ENCODE measurements around the gene PLET1.

PLET1 gene

GRCh38 chr11:112280268-112281126 lies 19.8 kb upstream of the PLET1 start:
- peak; percentile 67 to 85 for DNase-seq

DNA sequence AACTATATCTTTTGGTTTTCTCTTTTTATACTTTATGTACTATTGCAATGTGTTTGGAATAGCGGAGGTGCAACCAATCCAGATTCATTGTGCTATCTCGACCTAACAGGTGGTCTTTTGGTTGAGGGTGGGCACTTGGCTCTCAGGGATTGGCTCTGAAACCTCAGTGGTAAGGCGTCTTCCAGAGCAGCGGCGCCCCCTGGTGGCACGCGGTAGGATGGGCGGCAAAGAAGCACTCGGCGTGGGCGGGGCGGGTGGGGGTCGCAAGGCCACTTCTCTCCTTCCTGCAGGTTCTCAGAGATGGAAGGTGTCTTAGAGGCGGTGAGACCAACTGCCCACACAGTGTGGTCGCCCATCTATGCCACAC lies 19.2 kb upstream of the PLET1 start:
- peak; percentile 24 to 71 for DNase-seq

DNA sequence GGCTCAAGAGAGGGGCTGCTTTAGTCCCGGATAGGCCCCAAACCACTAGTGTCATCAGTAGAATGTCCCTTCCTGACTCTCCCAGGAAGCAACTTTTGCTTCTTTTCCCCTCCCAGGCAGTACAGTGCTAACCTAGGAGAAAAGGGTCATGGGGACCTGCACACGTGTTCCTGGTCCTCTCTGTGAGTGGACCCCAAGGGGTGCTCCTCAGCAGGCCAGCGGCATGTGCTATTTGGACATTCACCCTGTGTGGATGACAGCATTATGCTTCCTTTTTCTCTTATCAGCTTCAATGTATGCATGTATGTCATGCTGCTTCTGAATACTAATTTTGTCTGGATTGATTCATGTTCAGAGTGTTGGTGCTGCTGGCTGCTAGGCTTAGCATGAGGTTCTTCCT lies 18.1 kb upstream of the PLET1 start:
- no peak for DNase-seq

GRCh38 chr11:112277941-112278340 lies 17.3 kb upstream of the PLET1 start:
- no peak for DNase-seq

- DNase-seq: no peak
These were observed 16.4 kb upstream of the PLET1 start for GRCh38 chr11:112277029-112277428.

DNA sequence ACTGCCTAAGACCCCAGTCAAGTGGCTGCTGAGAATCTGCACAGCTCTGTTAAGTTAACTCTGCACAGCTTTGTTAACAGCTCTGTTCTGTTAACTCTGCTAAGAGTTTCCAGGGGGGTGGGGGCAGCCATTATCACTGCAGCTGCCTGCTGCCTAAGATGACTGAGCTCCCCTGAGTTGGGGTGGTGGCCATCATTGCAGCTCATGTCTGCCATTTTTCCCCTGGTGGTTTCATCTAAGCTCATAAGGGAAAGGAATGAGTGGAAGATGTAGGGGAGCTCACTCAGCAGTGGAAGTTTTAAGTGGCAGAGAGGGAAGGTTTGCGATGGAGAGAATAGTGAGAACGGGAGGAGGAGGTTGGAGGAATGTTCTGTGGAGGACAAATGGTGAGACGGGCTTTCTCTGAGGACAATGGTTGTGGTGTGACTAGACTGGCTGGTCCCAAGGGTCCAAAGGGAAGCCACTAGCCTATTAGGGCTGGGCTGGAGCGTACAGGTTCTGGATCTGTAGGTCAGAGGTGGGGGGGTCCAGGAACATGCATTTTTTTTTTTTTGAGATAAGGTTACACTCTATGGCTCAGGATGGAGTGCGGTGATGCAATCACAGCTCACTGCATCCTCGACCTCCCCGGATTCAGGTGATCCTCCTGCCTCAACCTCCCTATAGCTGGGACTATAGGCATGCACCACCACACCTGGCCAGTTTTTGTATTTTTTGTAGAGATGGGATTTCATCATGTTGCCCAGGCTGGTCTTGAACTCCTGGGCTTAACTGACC lies 13.5 kb upstream of the PLET1 start:
- DNase-seq: no peak

GRCh38 chr11:112273066-112273465 lies 12.4 kb upstream of the PLET1 start:
- no peak for DNase-seq

- DNase-seq: no peak
These were observed 10.6 kb upstream of the PLET1 start for GRCh38 chr11:112271242-112271641.

DNA sequence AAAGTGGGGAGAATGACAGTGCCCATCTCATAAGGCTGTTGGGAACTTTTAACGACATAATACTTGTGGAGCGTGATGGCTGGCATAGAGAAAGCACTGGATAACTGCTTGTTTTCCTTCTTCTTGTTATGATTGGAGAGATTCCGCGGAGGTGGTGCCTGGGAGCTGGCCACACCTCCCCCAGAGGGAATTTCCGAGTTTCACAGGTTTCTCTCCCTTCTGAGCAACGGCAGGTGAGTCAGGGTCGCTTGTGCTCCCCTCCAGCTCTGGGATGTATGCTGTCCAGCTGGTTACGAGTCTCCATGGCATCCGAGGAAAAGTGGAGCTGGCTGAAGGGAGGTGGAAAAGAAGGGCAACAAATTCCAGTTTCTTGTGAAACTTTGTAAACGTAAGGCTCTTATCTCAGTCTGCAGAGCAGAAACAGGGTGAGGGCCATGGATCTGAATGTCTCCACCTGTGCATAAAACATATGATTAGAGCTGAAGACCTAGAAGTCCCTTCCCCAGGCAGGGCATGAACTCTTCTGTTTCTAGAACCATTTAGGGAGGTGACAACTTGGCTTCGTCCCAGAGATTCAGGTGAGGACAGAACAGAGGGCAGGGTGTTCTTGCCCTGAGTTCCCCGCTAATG lies 10.0 kb upstream of the PLET1 start:
- no peak for DNase-seq

DNA sequence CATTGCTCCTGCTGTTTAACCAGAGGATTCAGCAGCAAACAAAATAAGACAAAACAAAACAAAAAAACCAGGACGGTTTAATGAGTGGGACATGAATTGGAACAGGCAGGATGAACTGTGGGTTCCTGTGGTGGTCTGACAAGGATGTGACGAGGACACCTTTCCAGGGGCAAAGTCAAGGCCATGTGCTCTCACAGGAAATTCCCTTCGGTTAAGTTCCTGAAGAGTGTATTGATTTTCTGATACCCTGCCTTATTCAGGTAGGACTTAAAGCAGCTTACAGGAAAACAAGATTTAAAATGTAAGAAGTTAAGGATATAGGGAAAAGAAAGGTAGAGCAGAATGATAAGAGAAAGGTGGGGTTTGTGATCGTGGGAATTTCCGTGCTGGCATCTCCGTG lies 8.5 kb upstream of the PLET1 start:
- no peak for DNase-seq

DNA sequence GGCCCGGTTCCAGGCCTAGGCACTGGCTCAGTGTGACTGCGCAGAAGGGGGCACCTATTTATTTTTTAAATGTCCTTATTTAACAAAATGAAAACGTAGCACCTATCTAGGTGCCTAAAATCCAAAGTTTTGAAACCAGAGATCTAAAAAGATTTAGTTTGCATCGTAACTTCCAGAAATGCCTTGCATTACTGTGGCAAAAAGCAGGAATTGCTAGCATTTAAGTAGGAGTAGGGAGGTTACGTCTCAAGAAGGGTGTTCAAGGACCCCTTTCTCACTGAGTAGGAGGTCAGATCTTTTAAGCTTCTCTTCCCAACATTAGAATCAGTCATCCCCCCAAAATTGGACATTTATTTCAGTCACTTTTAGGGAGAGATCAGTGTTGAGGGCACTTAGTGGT lies 7.7 kb upstream of the PLET1 start:
- no peak for DNase-seq

DNA sequence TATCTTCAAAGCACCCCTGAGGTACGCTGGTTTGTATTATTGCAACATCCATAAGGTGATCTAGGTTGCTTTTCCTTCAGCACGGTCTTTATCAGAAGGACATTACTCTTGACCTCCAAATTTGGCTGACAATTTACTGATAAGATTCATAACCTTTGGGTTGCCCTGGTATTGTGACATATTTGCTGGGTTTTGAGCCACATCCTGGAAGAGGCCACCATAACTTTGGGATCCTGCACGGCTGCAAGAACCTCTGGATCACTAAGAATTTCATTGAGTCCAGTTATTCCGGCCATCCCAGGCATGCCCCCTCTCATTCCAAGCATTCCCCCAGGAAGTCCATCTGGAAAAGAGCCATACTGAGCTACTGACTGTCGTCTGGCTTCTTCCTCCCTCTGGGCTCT lies 6.5 kb upstream of the PLET1 start:
- no peak for DNase-seq

- DNase-seq: no peak
These were observed 5.7 kb upstream of the PLET1 start for GRCh38 chr11:112266410-112266778.

DNA sequence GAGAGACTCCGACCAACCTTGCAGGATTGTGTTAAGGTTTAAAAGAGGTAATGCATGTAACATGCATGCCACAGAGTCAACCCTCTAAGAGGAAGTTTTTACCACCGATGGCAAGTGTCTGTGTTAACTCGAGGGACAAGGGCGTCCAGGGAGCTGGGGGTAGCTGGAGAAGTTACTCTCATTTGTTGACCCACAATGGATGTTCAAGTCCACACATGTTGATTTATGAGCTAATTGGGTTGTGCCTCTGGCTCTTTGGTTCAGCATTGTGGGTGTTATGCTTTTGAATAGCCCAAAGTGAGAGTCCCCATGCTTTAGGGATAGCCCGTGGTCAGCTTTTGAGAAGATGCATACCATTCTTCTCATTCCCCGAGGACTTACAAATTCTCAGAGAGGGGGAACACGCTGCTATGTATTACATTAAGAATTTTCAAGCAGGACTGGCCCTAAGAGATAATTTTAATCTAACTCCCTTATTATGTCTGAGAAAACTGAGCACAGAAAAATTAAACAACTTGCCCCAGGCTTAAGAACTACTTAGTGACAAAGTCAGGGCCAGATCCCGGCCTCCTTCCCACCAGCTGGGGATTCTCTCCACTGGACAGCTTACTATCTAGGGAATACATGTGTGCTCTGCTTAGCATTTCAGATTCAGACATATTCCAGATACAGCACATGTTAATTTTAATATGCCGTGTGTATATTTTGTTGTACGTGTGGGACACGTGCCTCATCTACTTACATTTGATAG lies 5.2 kb upstream of the PLET1 start:
- no peak for DNase-seq

DNA sequence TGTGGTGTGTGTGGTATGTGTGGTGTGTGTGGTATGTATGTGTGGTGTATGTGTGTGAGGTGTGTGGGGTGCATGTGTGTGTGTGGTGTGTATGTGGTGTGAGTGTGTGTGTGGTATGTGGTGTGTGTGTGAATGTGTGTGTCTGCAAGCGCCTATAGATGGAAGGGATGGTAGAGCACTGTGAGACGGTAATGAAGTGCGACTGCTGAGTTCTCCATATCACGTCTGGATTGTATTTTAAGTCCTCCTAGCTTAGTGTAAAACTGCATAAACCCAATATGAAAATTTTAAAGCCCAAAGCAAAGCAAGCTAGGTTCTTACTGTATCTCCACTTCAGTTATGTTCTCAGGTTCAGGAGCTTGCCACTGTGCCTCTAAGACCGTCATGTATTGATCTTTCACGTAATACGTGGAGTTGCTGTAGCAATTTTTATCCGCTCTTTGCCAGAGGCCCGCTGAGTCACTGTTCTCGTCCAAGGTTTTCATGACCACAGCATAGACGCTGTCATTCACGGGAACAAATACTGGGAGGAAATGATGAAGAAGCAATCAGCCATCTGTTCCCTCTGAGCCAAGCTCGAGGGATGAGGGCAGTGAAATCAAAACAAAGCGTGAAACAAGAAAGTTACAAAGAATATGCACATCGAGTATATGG lies 5.5 kb downstream of the PLET1 start:
- DNase-seq: peak; percentile 9 to 13

DNA sequence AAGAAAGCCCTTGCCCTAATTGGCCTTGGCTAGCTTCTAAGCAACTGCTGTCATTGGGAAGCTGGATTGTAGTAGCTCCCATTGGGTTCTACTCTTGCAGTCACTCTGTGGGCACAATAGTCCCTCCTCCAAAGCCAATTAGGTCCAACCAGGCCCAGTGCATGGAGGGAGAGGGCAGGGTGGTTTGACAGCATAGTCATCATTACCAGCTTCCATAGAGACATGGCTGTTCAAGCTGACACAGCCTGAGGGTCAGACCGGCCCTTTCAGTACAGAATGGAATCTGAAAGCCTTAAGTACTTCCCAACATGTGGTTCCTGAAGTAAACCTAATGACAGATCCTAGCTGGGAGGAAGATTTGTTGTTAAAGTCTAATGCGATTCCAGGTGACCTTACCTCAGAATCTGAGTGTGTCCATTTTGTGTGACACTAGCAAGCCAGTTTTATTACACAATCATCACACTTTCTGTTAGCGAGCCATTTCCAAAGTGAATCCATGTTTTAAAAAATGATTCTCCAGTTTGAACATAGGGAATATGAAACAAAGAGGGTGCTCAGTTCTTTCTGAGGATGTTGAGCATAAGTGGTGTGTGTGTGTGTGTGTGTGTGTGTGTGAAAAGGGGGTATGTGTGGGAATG lies 6.9 kb downstream of the PLET1 start:
- DNase-seq: no peak

- peak; percentile 40 to 62 for DNase-seq
These were observed 10.6 kb downstream of the PLET1 start for GRCh38 chr11:112249871-112250610.

- DNase-seq: peak; percentile 49 to 56
These were observed 12.5 kb downstream of the PLET1 start for GRCh38 chr11:112248201-112248600.

DNA sequence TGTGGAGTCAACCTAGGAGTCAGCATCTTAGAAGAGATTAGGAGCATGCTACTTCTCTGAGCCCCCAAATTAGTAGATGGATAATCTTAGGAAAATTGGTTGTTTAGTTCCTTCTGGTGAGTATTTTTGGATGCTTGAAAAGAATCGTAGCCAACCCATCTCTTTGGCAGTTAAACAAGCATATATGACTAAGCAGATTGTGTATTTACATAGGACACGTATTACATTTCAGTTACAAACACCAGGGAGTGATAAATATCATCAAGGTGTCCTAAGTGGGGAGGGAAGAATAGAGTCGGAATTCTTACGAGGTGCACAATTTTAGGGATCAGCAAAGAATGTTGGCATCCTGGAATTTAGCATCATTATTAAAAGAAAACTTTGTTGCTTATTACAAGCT lies 13.5 kb downstream of the PLET1 start:
- no peak for DNase-seq

GRCh38 chr11:112241486-112241885 lies 19.2 kb downstream of the PLET1 start:
- no peak for DNase-seq

DNA sequence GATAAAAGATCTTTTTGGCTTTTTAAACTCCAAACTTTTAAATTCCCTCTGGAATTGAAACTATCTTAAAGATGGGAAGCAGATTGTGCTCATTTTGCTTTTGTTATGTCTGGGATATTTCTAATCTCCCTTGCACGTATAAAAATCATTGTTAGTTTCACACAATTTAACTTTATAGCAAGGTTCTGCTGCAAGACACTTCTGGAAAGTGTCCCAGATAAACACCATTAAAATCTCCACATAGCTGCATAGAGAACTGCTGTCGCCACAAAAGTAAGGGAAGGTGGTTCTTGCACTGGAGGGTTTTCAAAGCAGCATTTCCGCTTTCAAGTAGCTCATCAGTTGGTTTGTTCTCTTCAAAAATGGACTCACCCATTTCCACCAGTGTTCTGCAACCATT lies 22.6 kb downstream of the PLET1 start:
- DNase-seq: no peak

Measured in inflammatory macrophage treated with lipopolysaccharide for 1 hour (primary cell).